Lung (tissue), 12 donors: ENCODE results near the gene HCRT. TPM values are rescaled to one million over a fixed set of nuclear protein-coding genes. Genes with fewer than 3 reads are reported as not detected.

Source experiments
- ATAC-seq: fragments of 200-7000 bp; cut with Tn5 transposase; one replicate; pipeline ENCODE4 v1.9.1; 2020; ENCODE audit warnings: moderate number of reproducible peaks; ENCODE audit not compliant: insufficient read depth, low FRiP score
- DNase-seq, 3 donors: peaks; one replicate each; pipeline ENCODE4 v3.0.0-alpha.2; 2013 to 2017
- H3K27ac ChIP-seq, 2 donors: one replicate each; pipeline ENCODE4 v1.5.1; 2013; ENCODE audit warnings: mild to moderate bottlenecking in 2 of 2, moderate library complexity in 2 of 2, control low read depth in 1 of 2, inconsistent platforms in 1 of 2, low read depth in 1 of 2, low read length in 1 of 2
- H3K27me3 ChIP-seq, 3 donors: one replicate each; pipeline ENCODE4 v1.5.1; 2013; ENCODE audit warnings: low read length in 2 of 3; ENCODE audit not compliant: control insufficient read depth in 3 of 3, insufficient read depth in 3 of 3
- H3K36me3 ChIP-seq, 4 donors: one replicate each; pipeline ENCODE4 v1.5.1; 2013; ENCODE audit warnings: low read length in 4 of 4, mild to moderate bottlenecking in 1 of 4, moderate library complexity in 1 of 4; ENCODE audit not compliant: control insufficient read depth in 4 of 4, insufficient read depth in 4 of 4
- H3K4me1 ChIP-seq, 5 donors: one replicate each; pipeline ENCODE4 v1.5.1; 2013; ENCODE audit warnings: low read length in 5 of 5, mild to moderate bottlenecking in 2 of 5, moderate library complexity in 1 of 5; ENCODE audit not compliant: control insufficient read depth in 5 of 5, insufficient read depth in 5 of 5
- H3K4me3 ChIP-seq: one replicate; pipeline ENCODE4 v1.5.1; 2013; ENCODE audit warnings: mild to moderate bottlenecking, control low read depth, moderate library complexity
- H3K9ac ChIP-seq, 2 donors: one replicate each; pipeline ENCODE4 v1.5.1; 2013; ENCODE audit warnings: low read length in 2 of 2, control low read depth in 1 of 2; ENCODE audit not compliant: insufficient read depth in 1 of 2
- H3K9me3 ChIP-seq, 4 donors: one replicate each; pipeline ENCODE4 v1.5.1; 2013; ENCODE audit warnings: low read length in 3 of 4, mild to moderate bottlenecking in 1 of 4, moderate library complexity in 1 of 4; ENCODE audit not compliant: control insufficient read depth in 4 of 4, insufficient read depth in 3 of 4
- WGBS, 2 donors: extraction: QIAGEN DNeasy Blood & Tissue Kit; methylation state at CpG; one replicate each; pipeline ENCODE4 v1.1.7; 2013; 5-methylcytosine and 5-hydroxymethylcytosine counted together
- polyA plus RNA-seq, 2 donors: library from polyadenylated mRNA; stranded (reverse); fragments of 200-250 nt; gene quantifications; one replicate each; pipeline ENCODE4 v1.2.1, GENCODE V29; 2013
- total RNA-seq, 2 donors: library from RNA; depleted of rRNA in 1 of 2; stranded (reverse); fragments of >200 nt in 1 of 2; gene quantifications; one replicate each; pipeline ENCODE4 v1.2.1, GENCODE V29; 2014 to 2021
- TF ChIP-seq, protein P1 (sequence below): IDR thresholded peaks from 2 replicates; pipeline ENCODE4 v1.5.1; 2012; ENCODE audit warnings: mild to moderate bottlenecking; ENCODE audit errors: control extremely low read depth, extremely low read depth
- donor health status: control.
- donor health status: control.
- donor health status: Bipolar disorder and iron deficiency.
- donor health status: healthy.
- donor health status: DM: yes; HTN: yes; CAD: no.

The HCRT gene
- total and polyA plus RNA-seq, 4 donors = not detected

DNA sequence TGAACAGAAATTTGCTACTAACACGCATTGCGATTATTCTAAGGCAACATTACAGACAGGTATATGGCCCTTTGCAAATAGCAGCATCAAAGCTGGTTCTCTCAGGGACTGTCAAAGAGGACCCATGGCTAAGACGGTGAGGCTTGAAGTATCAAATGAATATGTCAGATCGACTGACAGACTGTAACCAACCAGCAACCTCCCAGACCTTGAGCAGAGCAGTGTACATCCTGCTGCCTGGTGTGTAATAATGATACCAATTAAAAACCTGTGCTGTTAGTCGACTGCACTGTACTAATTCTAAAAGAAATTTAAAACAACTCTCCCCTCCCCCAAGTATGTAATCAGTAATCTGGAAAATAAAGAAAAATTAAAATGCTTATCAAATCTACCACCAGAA is 45.0 kb upstream of the HCRT start:
- Histone ChIP-seq H3K4me1 (peaks cover 0 to 25% (median 3%) of the 10 kb centered on the region in 5 donors), H3K27ac (no peak overlapping the region), H3K9me3 (no peaks in the 10 kb centered on the region), H3K27me3 (no peaks in the 10 kb centered on the region), H3K4me3 (no peak overlapping the region), H3K9ac (no peak overlapping the region), H3K36me3 (peaks cover 0 to 8% (median 4%) of the 10 kb centered on the region in 4 donors)
- TF ChIP-seq, protein P1, sequence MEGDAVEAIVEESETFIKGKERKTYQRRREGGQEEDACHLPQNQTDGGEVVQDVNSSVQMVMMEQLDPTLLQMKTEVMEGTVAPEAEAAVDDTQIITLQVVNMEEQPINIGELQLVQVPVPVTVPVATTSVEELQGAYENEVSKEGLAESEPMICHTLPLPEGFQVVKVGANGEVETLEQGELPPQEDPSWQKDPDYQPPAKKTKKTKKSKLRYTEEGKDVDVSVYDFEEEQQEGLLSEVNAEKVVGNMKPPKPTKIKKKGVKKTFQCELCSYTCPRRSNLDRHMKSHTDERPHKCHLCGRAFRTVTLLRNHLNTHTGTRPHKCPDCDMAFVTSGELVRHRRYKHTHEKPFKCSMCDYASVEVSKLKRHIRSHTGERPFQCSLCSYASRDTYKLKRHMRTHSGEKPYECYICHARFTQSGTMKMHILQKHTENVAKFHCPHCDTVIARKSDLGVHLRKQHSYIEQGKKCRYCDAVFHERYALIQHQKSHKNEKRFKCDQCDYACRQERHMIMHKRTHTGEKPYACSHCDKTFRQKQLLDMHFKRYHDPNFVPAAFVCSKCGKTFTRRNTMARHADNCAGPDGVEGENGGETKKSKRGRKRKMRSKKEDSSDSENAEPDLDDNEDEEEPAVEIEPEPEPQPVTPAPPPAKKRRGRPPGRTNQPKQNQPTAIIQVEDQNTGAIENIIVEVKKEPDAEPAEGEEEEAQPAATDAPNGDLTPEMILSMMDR = no peak
- ATAC-seq = no peak
- no peak for DNase-seq
- 85 to 92% methylated on average over 5 of the region's 5 CpGs for WGBS, 2 donors

DNA sequence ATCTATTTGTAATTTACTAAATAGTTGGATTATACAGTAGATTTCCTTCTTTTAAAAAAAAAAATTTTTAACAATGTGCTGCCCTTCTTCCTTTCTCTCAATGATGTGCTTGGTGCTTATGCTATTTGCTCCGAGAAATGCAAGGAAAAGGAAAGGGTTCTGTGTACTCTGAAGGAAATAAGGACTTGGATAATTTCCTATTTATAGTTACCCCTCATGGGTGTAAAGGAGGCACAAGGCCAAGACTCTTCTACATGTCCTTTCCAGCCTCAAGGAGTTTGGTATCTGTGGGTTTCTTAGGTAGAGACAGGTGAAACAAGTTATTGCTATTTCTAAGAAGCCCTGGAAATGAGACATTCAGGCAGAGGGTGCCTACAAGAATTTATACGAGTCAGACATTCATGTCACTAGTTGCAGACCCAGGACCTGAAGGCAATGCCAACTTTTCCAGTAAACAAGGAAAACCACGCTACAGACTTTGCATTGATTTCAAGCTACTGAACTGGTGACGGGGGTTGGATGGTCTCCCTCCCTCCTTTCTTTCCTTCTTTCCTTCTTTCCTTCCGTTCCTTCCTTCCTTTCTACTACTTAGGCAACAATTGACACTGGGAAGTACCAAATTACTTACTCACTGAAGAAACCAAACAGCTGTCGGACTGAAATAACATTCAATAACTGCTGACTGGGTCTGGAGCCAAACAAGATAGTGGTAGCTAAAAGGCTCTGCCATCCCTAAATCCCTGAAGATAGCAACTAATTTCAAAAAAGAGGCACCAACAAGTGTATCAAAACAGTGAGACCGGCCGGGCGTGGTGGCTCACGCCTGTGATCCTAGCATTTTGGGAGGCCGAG is 42.8 kb upstream of the HCRT start:
- H3K27ac ChIP-seq = no peak overlapping the region
- TF ChIP-seq, protein P1 = no peak
- no peak for ATAC-seq
- no peaks in the 10 kb centered on the region for H3K9me3 ChIP-seq
- peak in 2 of 3 donors; percentile 63 to 79 for DNase-seq
- H3K4me1 ChIP-seq = peaks cover 0 to 11% (median 2%) of the 10 kb centered on the region in 5 donors
- 52 to 61% methylated on average over 11 of the region's 11 CpGs for WGBS, 2 donors
- no peak overlapping the region for H3K9ac ChIP-seq
- no peak overlapping the region for H3K4me3 ChIP-seq
- no peaks in the 10 kb centered on the region for H3K27me3 ChIP-seq
- peaks cover 0 to 18% (median 12%) of the 10 kb centered on the region in 4 donors for H3K36me3 ChIP-seq

DNA sequence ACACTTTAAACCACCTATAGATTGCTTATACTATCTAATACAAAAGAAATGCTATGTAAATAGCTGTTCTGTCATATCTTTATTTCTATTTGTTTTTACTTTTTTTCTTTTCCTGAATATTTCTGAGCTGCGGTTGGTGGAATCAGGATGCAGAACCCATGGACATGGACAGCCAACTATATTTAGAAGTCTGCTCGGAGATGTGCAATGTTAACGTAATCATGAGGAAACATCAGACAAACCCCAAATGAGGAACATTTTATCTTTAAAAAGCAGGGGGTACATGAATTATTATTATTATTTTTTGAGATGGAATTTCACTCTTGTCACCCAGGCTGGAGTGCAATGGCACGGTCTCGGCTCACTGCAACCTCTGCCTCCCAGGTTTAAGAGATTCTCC is 40.4 kb upstream of the HCRT start:
- WGBS, 2 donors = 40 to 84% methylated on average over 5 of the region's 5 CpGs
- Histone ChIP-seq H3K36me3 (peaks cover 7 to 23% (median 15%) of the 10 kb centered on the region in 4 donors), H3K9me3 (no peaks in the 10 kb centered on the region), H3K27me3 (no peaks in the 10 kb centered on the region), H3K4me1 (peaks cover 0 to 11% (median 6%) of the 10 kb centered on the region in 5 donors), H3K27ac (no peak overlapping the region), H3K9ac (no peak overlapping the region), H3K4me3 (no peak overlapping the region)
- TF ChIP-seq, protein P1 = no peak
- ATAC-seq (no peak), DNase-seq (no peak)
